ENCODE data around the gene SZT2.

Gene SZT2

GRCh38 chr1:43441894-43442637 lies 52.4 kb downstream of the SZT2 start:
- no peak for DNase-seq (ENCODE audit: low read depth)

DNA sequence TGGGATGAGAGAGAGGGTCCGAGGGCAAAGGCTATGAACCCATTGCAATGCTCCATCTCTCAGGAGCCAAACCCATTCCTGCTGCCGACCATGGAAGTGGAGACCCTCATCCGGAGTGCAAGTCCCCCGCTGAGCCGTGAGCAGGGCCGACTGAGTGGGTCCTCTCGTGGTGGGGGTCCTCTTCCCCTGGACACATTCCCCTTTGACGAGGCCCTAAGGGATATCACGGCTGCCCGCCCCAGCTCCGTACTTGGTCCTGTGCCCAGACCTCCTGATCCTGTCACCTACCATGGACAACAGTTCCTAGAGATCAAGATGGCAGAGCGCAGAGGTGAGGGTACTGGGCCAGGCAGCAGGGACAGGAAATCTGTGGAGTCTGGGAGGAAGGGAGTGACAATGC lies 53.1 kb downstream of the SZT2 start:
- no peak for DNase-seq (ENCODE audit: low read depth)

GRCh38 chr1:43443197-43443946 lies 53.7 kb downstream of the SZT2 start:
- DNase-seq (ENCODE audit: low read depth) = no peak

DNA sequence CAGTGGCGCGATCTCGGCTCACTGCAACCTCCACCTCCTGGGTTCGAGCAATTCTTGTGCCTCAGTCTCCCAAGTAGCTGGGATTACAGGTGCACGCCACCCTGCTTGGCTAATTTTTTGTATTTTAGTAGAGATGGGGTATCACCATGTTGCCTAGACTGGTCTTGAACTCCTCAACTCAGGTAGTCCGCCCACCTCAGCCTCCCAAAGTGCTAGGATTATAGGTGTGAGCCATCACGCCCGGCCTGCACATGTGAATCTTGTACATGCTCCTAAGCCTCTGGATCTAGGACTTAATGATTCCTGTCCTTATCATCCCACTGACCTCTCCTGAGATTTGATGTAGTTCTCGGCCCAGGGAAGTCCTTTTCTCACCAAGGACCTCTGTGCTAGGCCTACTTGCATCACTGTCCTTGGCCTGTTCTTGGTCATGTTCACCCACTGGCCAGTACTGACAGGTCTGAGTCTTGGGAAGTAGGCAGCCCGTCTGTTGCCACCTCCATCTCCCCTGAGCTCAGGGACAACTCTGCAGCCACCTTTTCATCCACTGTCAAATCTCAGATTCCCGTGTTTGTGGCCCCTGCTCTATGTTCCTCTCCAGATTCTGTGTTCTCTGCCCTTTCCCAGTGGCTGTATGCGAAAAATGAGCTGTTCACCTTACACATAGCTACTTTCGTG lies 54.6 kb downstream of the SZT2 start:
- no peak for DNase-seq (ENCODE audit: low read depth)

GRCh38 chr1:43444836-43445235 lies 55.1 kb downstream of the SZT2 start:
- no peak for DNase-seq (ENCODE audit: low read depth)

- DNase-seq (ENCODE audit: low read depth) = no peak
Observed at GRCh38 chr1:43445606-43446387, 56.1 kb downstream of the SZT2 start.

- no peak for DNase-seq (ENCODE audit: low read depth)
Observed at GRCh38 chr1:43446388-43446740, 56.7 kb downstream of the SZT2 start.

GRCh38 chr1:43446881-43447835 lies 57.5 kb downstream of the SZT2 start:
- no peak for DNase-seq (ENCODE audit: low read depth)

- no peak for DNase-seq (ENCODE audit: low read depth)
Observed at GRCh38 chr1:43447891-43448708, 58.4 kb downstream of the SZT2 start.

DNA sequence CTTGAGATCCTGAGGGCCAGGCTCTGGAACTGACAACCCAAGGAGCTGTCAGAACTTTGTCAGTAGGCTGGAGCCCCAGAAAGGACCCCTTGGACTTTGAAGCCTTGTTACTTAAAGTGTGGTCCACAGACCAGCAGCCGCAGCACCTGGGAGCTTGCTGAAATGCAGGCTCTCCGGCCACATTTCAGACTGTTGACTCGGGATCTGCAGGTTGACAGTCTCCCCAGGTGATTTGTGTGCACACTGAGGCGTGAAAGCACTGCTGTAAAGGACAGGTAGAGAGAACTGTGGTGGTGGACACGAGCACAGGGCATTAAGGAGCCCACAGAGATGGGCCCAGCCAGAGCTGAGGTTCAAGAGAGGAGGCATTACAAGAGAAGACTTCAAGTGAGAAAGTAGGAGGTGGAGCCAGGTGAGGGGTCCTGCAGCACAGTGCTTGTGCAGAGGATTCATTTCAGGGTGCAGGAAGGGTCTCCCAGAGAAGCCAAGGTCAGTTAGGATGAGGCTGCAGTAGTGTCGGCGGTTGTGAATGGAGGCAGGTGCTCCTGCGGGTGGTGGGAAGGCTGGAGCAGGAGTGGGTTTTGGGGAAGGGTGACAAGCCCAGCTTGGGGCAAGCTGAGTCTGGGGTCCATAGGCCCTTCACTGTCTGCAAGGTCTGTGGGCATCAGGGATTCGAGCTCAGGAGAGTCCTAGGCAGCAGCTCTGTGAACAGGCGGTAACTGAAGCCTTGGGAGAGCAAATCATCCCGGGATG lies 59.4 kb downstream of the SZT2 start:
- no peak for DNase-seq (ENCODE audit: low read depth)

DNA sequence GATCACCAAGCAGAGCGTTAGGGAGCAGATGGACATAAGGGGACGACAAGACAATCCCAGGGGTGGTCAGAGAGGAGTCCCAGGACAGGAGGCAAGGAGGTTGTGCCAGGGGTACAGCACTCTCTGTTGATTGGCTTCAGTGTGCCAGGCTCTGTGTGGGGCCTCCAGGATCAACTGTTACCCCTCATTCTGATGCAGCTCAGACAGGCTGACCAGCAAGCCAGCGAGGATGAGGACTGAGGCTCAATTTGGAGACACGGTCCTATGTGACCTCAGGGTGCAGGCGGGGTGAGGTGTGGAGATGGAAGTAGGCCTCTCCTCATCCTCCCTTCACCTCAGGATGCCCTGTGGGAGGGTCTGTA lies 60.0 kb downstream of the SZT2 start:
- DNase-seq (ENCODE audit: low read depth) = no peak

GRCh38 chr1:43450251-43450941 lies 60.7 kb downstream of the SZT2 start:
- no peak for DNase-seq (ENCODE audit: low read depth)

GRCh38 chr1:43451157-43451591 lies 61.5 kb downstream of the SZT2 start:
- no peak for DNase-seq (ENCODE audit: low read depth)

DNA sequence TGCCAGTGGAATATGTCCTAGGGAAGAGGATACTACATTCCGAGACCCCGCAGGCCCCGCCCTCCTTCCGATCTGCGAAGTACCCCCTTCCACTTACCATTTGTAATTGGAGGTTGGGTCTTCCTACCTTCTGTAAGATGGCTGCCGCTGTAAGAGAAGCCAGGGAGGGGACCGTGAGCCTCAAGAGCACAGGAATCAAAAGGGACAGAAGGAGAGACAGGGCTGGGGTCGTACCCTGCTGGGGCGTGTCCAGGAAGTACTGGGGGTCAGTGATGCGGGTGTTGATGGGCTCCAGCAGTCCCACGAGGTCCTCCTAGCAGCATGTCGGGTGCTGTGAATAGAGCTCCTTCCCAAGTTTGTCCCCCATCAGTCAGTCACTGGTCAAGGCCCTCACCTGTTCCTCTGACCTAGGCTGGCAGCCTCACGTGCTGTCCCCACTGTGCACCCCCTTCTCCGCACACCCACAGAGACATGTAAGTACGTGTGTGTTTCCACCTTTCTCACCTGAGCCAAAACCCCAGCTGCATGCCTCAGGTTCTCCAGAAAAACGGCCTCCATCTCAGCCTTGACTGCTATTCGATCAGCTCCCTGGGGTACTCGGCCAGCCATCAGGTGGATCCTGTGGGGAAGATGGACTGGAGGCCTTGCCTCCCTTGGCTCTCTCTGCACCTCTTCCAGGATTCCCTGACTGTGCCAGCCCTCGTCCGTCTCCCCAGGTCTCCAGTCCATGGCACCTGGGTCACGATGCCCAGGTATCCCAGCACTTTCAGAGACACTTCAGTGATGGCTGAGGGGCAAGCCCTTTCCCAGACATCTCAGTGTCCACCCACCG lies 62.2 kb downstream of the SZT2 start:
- no peak for DNase-seq (ENCODE audit: low read depth)

DNA sequence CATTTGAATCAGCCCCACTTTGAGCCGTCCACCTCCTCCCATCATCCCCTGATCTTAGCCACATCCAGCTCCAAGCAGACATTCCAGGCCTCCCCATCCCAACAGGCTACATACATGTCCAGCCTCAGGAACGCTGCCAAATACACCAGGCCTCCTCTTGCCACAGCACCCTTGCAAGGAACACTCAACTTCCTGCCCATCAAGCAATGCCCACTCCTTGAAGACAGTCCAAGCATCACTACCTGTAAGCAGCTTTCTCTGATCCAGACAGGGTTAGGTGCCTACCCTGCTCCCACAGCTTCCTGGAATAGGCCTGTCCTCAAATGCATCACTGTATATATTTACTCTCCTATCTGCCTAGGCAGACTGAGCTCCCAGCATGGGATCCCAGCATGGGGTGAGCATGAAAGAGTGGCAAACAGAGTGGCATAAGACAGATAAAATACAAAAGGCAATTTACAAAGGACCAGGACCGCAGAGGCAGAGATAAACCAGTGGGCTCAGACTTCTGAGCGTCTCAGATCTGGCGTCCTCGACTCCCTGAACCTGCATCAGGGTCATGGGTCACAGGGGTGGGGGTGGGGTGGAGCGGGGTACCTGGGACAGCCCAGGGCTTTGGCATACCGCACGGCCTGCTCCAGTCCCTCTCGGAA lies 63.2 kb downstream of the SZT2 start:
- DNase-seq (ENCODE audit: low read depth) = no peak

GRCh38 chr1:43453442-43454269 lies 64.0 kb downstream of the SZT2 start, which contains the start of gene HYI:
TSS of gene HYI (minus strand) at chr1:43453931. CDS start at chr1:43453793, 138 bp downstream.
- DNase-seq (ENCODE audit: low read depth) = peak; percentile 25

All from stimulated activated CD8-positive, alpha-beta memory T cell treated with anti-CD3 and anti-CD28 coated beads, Interleukin-12 subunit alpha, Interleukin-12 subunit beta, amount 100 ng/mL, for 1 hour (primary cell).